ENCODE data around the gene PPP1R16B.
"Not testable (repeated sequence)": the region's sequence is repeated elsewhere in the genome, so short reads cannot be mapped to it uniquely, and the experiment has no call there.

- TF ChIP-seq EZH2phosphoT487 (conservative IDR thresholded peaks at IDR 0.05; ENCODE audit: low read length), result not testable (repeated sequence)
- TF ChIP-seq, protein P1, sequence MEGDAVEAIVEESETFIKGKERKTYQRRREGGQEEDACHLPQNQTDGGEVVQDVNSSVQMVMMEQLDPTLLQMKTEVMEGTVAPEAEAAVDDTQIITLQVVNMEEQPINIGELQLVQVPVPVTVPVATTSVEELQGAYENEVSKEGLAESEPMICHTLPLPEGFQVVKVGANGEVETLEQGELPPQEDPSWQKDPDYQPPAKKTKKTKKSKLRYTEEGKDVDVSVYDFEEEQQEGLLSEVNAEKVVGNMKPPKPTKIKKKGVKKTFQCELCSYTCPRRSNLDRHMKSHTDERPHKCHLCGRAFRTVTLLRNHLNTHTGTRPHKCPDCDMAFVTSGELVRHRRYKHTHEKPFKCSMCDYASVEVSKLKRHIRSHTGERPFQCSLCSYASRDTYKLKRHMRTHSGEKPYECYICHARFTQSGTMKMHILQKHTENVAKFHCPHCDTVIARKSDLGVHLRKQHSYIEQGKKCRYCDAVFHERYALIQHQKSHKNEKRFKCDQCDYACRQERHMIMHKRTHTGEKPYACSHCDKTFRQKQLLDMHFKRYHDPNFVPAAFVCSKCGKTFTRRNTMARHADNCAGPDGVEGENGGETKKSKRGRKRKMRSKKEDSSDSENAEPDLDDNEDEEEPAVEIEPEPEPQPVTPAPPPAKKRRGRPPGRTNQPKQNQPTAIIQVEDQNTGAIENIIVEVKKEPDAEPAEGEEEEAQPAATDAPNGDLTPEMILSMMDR (IDR thresholded peaks at IDR 0.05; ENCODE audit: insufficient read depth, low read length, poor library complexity, severe bottlenecking), result not testable (repeated sequence)
Observed at GRCh38 chr20:38794057-38794456, 11.4 kb upstream of the PPP1R16B start.

Data from SU-DHL-6 (cell line).